HG03095 (cell line): ENCODE results near the gene CST6.
A peak's percentile ranks its signal among the peaks of the same experiment; 100 is the strongest.

Experiments
- ATAC-seq: cut with Tn5 transposase; IDR thresholded peaks from one replicate; pipeline ENCODE4 v1.9.1; 2021; ENCODE audit warnings: moderate library complexity; ENCODE audit not compliant: unreplicated experiment

CST6 gene

DNA sequence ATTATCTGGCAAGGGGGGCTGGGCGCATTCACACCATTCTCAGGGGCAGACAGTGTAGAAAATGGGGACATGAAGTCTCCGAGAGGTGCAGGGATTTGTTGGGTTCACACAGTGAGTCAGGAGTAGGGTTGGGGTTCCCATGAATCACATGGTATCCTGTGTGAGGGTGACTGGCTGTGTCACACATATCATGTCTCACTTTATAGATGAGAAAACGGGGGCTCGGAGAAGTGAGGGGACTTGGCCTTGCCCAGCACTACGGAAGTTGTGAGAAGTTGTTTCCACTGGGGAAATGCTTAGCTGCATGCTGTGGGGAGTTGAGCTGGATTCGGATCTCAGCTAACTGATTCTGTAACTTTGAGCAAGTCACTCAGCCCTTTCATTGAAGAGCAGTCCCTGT is 32.9 kb downstream of the CST6 start:
- ATAC-seq: no peak

DNA sequence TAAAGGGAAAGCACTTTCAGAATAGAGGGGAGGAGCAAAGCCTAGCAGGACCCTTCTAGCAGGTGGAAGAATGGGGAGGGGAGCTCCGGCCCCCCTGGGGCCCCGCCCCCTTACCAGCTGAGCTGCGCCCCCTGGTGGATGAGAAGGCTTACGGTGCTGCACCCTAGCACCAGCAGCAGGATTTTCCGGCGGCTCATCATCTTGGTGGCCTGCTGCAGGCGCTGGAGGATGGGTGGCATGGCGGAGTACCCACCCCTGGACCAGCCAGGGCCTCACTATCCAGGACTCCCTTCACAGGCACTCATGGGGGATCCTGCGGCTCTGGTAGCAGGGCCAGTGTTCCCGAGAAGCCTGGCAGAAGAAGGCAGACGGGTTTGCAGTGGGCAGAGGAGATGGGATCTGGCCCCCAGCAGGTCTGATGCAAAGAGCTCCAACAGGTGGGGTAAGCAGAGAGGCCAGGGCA is 33.4 kb downstream of the CST6 start:
- peak; percentile 64 for ATAC-seq

DNA sequence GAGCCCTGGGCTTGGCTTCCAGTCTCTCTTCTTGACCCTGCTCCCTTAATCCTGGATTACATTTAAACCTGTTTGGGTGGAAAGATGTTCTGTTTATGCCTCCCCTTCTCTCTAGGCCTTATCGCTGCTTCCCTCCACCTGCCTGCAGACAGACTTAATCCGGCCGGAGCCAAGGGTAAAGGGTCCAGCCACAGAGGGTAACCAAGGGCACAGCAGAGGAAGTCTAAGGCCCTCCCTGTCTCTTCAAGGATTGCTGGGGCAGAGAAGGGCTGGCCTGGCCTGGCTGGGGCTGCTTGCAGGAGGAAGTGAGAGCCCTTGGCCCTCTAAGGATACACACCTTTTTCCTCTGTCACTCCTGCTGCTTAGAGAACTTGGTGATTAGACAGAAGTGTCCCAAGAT is 35.1 kb downstream of the CST6 start:
- ATAC-seq: no peak

DNA sequence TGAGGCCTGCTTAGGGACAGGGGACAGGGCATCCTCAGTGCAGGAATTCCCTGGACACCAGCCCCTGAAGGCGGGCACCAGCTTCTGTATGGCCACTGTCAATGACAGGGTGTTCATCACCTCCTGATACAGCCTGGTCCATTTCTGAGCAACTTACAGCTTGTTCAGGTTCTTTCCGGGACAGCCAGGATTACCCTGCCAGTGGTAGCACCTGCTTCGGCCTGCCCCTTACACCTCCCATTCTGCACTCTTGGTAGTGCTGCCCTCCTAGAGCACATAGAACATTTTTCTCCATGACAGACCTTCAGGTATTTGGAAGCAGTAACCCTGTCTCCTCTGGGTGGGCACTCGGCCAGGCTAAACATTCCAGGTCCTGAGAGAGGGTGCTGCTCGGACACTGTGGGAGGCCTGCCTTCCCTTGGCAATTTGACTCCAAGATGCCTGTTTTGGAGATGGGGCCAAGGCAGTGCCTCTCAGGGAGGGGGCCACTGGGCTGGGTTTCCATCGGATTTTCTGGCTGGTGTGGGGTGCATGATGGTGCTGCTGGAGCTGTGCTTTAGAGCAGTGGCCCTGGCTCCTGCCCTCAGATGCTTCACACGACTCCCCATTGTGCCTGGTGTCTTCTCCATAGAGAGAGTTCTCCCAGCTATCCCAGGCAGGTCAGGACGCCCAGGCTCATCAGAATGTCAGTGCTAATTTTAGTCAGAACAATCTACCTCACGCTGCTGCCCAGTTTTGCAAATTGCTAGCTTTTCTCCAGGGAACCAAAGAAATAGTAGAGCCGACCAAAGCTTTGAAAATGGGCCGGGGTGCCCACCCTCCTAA is 35.9 kb downstream of the CST6 start:
- no peak for ATAC-seq

DNA sequence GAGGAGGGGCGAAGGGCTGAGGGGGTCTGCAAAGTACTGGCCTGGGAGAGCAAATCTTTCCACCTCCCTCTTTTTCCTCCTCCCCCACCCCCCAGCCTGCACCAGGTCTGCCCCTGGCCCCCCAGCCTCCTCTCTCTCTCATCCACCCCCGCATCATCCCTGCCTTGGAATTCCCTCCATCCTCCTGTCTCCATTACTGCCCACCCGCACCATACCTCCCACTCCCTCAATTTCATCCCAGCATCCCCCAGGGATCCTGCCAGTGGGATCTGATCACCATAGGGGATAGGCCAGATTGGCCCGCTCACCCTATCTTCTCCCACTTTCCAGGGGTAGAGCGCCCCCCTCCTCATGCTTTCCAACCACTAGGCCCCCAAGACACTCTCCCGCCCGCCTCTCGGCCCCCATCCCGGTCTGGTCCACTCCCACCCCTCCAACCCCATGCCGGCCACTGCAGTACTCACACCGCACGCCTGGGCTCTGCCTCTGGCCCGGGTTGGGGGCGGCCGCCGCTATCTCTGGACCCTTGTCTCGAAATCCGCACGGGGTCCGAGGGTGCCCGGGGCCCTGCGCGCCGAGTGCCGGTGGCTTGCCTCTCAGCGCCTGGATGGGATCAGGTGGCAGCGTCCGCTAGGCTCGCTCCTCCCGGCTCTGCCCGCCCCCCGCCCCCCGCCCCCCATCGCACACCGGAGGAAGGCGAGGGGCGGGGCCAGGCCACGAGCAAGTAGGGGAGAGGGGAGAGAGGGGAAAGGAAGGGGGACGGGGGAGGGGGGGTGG is 36.9 kb downstream of the CST6 start, which contains the start of gene GAL3ST3:
GAL3ST3 (minus strand) TSS at position 615 of the 777 bp plus-strand sequence. CDS start 3,746 bp downstream, outside the sequence.
- no peak for ATAC-seq

DNA sequence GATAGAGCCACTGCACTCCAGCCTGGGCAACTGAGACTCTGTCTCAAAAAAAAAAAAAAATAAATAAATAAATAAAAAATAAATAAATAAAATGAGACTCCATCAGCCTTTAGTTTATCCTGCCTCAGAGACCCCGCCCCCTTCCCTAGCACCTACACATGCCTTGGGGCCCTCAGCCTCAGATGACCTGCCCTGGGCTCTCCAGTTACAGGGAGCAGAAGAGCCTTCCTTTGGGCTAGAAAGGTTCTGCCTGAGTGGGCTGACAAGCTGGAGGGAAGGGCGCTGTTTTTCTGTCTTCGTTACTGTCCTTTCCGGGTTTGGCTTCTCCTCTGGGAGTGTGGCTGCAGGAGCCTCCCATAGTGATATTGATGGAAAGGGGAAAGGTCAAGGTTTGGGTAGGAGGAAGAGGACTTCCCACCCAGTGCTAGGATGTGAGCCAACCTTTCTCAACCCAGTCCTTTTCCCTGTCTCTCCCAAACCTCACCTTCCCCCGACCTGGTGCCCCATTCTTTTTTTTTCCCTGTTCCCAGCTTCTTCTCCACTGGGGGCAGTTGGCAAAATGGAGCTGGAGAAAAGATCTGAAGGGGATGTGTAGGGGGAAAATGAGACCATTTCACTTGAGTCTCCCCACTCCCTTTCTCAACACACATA is 38.9 kb downstream of the CST6 start:
- ATAC-seq: no peak

DNA sequence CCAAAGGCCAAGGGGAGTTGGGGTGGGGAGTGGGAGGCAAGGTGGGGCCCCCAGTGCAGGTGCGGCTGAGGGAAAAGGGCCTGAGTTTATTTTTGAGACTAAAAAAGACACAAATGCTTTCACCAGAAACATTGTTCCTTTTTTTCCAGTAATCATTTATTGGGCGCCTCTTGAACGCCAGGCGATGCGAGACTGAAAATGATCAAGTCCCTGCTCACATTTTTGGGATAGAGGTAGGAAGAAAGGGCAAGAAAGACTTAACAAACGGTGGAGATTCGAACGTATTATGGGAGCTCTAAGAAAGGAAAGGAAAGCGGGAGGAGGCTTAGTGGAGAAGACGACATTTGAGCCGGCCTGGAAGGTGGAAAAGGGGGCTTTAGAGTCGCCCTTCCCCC is 39.6 kb downstream of the CST6 start:
- ATAC-seq: no peak

DNA sequence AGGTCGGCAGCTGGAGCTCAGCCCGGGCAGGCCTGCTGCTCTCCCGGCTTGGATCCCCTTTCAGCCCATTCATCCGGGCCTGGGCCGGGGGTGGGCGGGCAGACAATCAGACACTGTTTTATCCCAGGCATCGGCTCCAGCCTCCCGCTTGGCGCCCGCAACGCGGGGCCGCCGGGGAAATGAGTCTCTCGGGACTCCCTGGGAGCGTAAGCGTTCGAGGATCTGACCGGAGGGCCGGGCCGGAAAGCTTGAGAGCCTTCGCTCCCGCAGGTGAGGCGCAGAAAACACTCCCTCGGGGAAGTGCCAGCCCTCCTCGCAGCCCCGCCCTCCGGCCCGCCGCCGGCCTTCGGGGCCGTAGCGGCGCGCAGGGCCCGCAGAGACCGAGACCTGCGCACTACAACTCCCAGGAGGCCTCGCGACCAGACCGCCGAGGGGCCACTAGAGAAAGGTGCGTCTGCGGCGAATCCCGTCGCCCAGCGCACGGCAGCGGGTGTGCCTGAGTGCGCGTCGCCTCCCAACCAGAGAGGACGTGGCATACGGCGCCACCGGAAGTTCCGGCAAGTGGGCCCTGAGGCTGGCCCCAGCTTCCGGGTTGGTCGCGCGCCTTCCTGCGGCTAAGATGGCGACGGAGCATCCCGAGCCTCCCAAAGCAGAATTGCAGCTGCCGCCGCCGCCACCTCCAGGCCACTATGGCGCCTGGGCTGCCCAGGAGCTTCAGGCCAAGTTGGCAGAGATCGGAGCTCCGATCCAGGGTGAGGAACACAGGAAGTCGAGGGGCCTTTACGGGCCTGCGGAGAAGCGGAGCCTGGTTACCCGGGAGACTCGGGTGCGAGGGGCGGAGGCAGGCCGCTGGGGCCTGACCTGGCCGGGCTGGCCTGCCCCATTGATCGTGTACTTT is 40.2 kb downstream of the CST6 start, which contains the start of gene SF3B2:
SF3B2 (plus strand) TSS at position 599 of the 898 bp plus-strand sequence; CDS start at position 620, 21 bp downstream.
- peak; percentile 94 for ATAC-seq

DNA sequence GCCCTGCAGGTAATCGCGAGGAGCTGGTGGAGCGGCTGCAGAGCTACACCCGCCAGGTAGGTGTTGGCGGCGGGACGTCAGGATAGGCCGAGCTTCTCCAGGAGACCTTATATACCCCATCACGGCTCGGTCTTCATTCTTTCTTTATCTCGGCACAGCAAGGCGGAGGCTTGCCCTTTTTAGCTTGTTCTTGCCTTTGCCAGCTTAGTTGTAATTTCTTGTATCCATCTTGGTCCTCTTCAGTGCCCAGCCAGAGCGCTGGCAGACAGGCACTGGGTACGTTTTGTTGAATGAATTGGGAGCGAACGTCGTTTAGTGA is 40.8 kb downstream of the CST6 start:
- no peak for ATAC-seq

DNA sequence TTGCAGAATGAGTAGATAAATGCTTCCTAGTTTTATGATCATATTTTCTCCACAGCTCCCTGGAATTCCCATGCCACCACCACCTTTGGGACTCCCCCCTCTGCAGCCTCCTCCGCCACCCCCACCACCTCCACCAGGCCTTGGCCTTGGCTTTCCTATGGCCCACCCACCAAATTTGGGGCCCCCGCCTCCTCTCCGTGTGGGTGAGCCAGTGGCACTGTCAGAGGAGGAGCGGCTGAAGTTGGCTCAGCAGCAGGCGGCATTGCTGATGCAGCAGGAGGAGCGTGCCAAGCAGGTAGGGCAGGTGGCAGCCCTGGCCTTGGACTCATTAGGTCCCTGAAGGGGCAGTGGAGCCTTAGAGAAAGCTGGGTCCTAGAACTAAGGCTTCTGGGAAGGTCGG is 43.2 kb downstream of the CST6 start:
- no peak for ATAC-seq

DNA sequence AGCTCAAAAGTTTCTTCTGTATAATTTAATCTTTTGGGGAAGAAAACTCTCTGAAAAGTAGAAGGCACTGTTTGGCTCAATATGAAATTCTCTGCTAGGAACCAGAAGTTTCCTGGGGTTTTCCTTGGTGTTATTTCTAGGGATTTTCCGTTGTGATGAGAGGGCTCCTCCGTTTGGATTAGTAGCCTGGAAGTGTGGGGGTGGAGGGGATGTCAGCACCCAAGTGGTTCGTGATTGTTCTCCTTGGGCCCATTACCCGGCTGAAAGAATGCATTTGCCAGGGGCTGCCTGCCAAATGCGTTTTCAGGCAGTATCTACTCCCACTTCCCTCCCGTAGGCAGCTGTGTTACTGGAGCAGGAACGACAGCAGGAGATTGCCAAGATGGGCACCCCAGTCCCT is 44.7 kb downstream of the CST6 start:
- no peak for ATAC-seq

DNA sequence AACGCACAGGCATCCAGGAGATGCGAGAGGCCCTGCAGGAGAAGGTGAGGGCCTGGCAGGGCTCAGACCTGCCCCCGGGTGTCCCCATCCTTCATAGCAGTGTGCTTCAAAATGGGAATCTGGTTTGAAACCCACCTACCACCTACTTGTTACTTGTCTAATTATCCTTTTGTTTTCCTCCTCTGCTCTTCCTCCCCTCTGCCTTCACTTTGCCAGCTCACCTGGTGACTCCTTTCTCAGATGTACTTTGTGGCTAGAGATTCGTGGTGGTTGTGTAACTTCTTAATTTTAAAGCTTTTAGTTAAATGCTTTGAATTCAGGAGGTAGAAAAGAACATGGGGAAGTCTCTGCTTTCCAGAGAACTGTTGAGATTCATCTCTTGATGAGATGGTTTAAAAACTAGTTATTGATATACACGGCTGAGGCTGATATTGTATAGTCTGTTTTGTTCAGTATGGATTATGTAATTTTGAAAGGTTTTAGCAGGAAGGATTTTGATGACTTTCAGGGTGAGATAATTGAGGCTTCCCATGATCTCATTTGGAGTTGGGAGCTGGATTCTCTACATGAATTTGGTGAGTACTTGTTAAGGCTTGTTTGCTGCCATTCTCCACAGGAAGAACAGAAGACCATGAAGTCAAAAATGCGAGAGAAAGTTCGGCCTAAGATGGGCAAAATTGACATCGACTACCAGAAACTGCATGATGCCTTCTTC is 48.3 kb downstream of the CST6 start:
- no peak for ATAC-seq

DNA sequence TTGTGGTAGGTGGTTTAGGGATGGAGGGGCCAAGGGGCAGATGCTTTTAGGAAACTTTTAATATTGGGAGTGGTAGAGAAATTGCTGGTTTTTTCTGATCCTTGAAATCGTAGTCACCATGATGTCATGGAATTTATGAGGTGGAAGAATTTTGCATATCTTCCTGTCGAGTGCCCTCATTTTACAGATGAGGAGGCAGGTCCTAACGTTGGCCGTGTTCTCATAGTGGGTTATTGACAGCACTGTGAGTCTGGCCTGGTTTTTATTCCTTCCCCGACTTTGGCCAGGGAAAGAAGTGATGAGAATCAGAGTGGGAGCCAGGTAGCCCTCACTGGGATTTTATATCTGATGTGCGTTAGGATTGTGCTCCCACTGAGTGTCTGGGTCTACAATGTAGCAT is 49.5 kb downstream of the CST6 start:
- ATAC-seq: no peak

DNA sequence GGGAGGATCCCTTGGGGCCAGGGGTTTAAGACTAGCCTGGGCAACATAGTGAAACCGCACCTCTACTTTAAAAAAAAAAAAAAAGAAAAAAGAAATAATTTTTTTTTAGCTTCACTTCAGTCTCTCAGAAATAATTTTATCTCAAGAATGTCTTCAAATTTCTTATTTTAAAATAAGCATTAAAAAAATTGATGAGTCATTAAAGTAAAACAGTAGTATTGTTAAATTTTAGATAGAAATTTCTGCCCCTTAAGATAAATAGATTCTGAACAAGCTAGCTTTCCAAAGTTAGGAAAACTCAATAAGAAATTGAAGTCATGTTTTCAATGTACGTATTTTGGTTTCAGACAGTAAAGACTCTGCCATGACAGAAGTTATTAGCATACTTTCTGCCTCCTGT is 50.6 kb downstream of the CST6 start:
- no peak for ATAC-seq
